GM21786 (cell line): Measurements from ENCODE around the gene BSPRY.
"Not testable (repeated sequence)": the region's sequence is repeated elsewhere in the genome, so short reads cannot be mapped to it uniquely, and the experiment has no call there.

ENCODE experiments used
- ATAC-seq: cut with Tn5 transposase; IDR thresholded peaks from one replicate; pipeline ENCODE4 v1.9.1; 2021; ENCODE audit not compliant: unreplicated experiment

BSPRY gene

GRCh38 chr9:113341712-113342410, 7.5 kb upstream of the BSPRY start:
- ATAC-seq = no peak

GRCh38 chr9:113343732-113344231, 5.6 kb upstream of the BSPRY start:
- no peak for ATAC-seq

- no peak for ATAC-seq
These were observed 4.2 kb upstream of the BSPRY start for GRCh38 chr9:113345190-113345589.

GRCh38 chr9:113345671-113346070, 3.7 kb upstream of the BSPRY start:
- ATAC-seq = no peak

- ATAC-seq = no peak
These were observed 904 bp upstream of the BSPRY start for GRCh38 chr9:113348437-113348836.

- ATAC-seq = no peak
These were observed 286 bp upstream of the BSPRY start for GRCh38 chr9:113349066-113349444.

GRCh38 chr9:113350107-113350661, 843 bp downstream of the BSPRY start:
- ATAC-seq = peak; percentile 30

- peak; percentile 51 for ATAC-seq
These were observed 1.6 kb downstream of the BSPRY start for GRCh38 chr9:113350937-113351336.

- no peak for ATAC-seq
These were observed 2.7 kb downstream of the BSPRY start for GRCh38 chr9:113352006-113352405.

GRCh38 chr9:113352411-113352810, 3.1 kb downstream of the BSPRY start:
- no peak for ATAC-seq

GRCh38 chr9:113355040-113355596, 5.8 kb downstream of the BSPRY start:
- no peak for ATAC-seq

- ATAC-seq = no peak
These were observed 7.4 kb downstream of the BSPRY start for GRCh38 chr9:113356686-113357292.

- ATAC-seq = no peak
These were observed 10.0 kb downstream of the BSPRY start for GRCh38 chr9:113359385-113359784.

GRCh38 chr9:113360242-113360842, 11.0 kb downstream of the BSPRY start:
- ATAC-seq = no peak

- ATAC-seq = no peak
These were observed 12.1 kb downstream of the BSPRY start for GRCh38 chr9:113361304-113362018.

GRCh38 chr9:113363336-113363735, 14.0 kb downstream of the BSPRY start:
- no peak for ATAC-seq

GRCh38 chr9:113364951-113365350, 15.6 kb downstream of the BSPRY start:
- no peak for ATAC-seq

GRCh38 chr9:113365652-113366051, 16.3 kb downstream of the BSPRY start:
- ATAC-seq = not testable (repeated sequence)

GRCh38 chr9:113368348-113368981, 19.1 kb downstream of the BSPRY start:
- no peak for ATAC-seq
